ENCODE measurements around the gene CANT1. TPM values are rescaled to one million over a fixed set of nuclear protein-coding genes. Genes with fewer than 3 reads are reported as not detected.

The CANT1 gene
- total RNA-seq, 1 experiment from 2014 or later = 116 TPM

DNA sequence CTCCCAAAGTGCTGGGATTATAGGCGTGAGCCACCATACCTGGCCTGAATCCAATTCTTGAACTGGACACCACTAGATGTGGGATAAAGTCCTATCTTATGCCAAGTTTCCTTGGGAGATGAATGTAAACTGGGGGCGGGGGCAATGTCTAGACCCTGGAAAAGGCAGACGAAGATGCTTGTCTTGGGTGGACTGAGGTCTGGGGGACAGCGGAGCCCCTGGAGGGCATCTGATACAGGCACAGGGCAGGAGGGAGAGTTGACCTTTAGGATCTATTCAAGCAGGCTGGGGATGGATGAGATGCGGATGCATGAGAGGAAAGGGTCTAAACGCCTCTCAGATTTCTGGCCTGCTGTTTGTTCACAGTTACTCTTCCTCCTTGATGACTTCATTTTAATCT is 26.1 kb upstream of the CANT1 start:
- CTCF ChIA-PET = interaction anchor here (0.6 to 0.7 kb wide), 4 partner anchors 8 to 358 kb away, joined by 3 to 13 read pairs (median 4); no protein-coding TSS in a partner anchor
- DNase-seq = no peak
- no peak overlapping the region for H3K27ac ChIP-seq
- no peaks in the 10 kb centered on the region for H3K79me2 ChIP-seq (ENCODE audit: low read depth)
- no TSS peak for BruUV-seq (replicated peaks)
- H3K9me2 ChIP-seq (ENCODE audit: insufficient read depth) = no peaks in the 10 kb centered on the region
- no peaks in the 10 kb centered on the region for H4K20me1 ChIP-seq (ENCODE audit: insufficient read depth)
- H3K4me3 ChIP-seq = no peak overlapping the region
- TF ChIP-seq, protein P1, sequence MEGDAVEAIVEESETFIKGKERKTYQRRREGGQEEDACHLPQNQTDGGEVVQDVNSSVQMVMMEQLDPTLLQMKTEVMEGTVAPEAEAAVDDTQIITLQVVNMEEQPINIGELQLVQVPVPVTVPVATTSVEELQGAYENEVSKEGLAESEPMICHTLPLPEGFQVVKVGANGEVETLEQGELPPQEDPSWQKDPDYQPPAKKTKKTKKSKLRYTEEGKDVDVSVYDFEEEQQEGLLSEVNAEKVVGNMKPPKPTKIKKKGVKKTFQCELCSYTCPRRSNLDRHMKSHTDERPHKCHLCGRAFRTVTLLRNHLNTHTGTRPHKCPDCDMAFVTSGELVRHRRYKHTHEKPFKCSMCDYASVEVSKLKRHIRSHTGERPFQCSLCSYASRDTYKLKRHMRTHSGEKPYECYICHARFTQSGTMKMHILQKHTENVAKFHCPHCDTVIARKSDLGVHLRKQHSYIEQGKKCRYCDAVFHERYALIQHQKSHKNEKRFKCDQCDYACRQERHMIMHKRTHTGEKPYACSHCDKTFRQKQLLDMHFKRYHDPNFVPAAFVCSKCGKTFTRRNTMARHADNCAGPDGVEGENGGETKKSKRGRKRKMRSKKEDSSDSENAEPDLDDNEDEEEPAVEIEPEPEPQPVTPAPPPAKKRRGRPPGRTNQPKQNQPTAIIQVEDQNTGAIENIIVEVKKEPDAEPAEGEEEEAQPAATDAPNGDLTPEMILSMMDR (conservative IDR thresholded peaks at IDR 0.05) = no peak
- no peak for TF ChIP-seq EZH2 (IDR thresholded peaks at IDR 0.05; ENCODE audit: low read depth)
- peaks cover 9% of the 10 kb centered on the region for H3F3A ChIP-seq (ENCODE audit: insufficient read depth, low read depth)
- H3K4me1 ChIP-seq (replicated peaks; ENCODE audit: insufficient read depth) = peaks cover 26% of the 10 kb centered on the region
- POLR2A ChIA-PET (ENCODE audit: unreplicated experiment) = interaction anchor here (1.4 kb wide), 1 partner anchor 9 kb away, joined by 15 read pairs; no protein-coding TSS in a partner anchor
- no peaks in the 10 kb centered on the region for H3K27me3 ChIP-seq (ENCODE audit: insufficient read depth, low read depth)
- intact Hi-C loops (cut with micrococcal nuclease; ENCODE audit: unreplicated experiment) = no loop called here
- H3K9me3 ChIP-seq (ENCODE audit: insufficient read depth, low read depth) = no peaks in the 10 kb centered on the region
- H3K36me3 ChIP-seq (ENCODE audit: low read depth) = no peaks in the 10 kb centered on the region
- no peak overlapping the region for H3K4me2 ChIP-seq
- H2AFZ ChIP-seq = no peak overlapping the region

DNA sequence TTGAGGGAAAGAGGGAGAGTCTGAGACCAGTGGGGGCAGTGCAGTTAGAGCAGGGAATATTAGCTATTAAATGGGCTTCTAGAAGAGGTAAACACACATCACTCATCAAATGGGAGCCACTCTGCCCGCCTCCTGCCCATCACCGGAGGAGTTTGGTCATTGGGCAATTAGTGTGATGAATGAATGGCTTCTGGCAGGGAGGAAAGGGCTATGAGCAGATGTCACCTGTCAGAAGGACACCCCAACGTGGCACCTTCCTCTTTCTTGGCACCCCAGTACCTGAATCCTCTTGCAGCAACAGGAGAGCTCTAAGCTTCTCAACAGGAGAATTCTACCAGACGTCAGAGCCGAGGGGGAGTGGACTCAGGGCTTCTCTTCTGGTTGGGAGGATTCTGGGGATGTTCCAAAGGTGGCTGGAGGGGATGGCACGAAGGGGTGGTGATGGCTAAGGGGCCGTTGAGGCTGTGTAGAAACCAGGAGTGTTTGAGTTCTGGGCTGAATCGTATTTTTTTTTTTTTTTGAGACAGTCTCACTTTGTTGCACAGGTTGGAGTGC is 25.4 kb upstream of the CANT1 start:
- intact Hi-C loops (cut with micrococcal nuclease; ENCODE audit: unreplicated experiment) = no loop called here
- TF ChIP-seq, protein P1 (conservative IDR thresholded peaks at IDR 0.05) = no peak
- no peak for TF ChIP-seq EZH2 (IDR thresholded peaks at IDR 0.05; ENCODE audit: low read depth)
- no peak overlapping the region for H3K27ac ChIP-seq
- no peak overlapping the region for H2AFZ ChIP-seq
- no peak overlapping the region for H3K4me2 ChIP-seq
- no peak overlapping the region for H3K4me3 ChIP-seq
- peaks cover 9% of the 10 kb centered on the region for H3F3A ChIP-seq (ENCODE audit: insufficient read depth, low read depth)
- no peak for DNase-seq
- BruUV-seq (replicated peaks) = no TSS peak
- H4K20me1 ChIP-seq (ENCODE audit: insufficient read depth) = no peaks in the 10 kb centered on the region
- no peaks in the 10 kb centered on the region for H3K36me3 ChIP-seq (ENCODE audit: low read depth)
- CTCF ChIA-PET = interaction anchor here (0.6 to 0.7 kb wide), 3 partner anchors 8 to 82 kb away, joined by 4 to 13 read pairs (median 4); no protein-coding TSS in a partner anchor
- POLR2A ChIA-PET (ENCODE audit: unreplicated experiment) = no interaction called here
- peaks cover 26% of the 10 kb centered on the region for H3K4me1 ChIP-seq (replicated peaks; ENCODE audit: insufficient read depth)
- H3K27me3 ChIP-seq (ENCODE audit: insufficient read depth, low read depth) = no peaks in the 10 kb centered on the region
- no peaks in the 10 kb centered on the region for H3K9me2 ChIP-seq (ENCODE audit: insufficient read depth)
- no peaks in the 10 kb centered on the region for H3K9me3 ChIP-seq (ENCODE audit: insufficient read depth, low read depth)
- H3K79me2 ChIP-seq (ENCODE audit: low read depth) = no peaks in the 10 kb centered on the region

DNA sequence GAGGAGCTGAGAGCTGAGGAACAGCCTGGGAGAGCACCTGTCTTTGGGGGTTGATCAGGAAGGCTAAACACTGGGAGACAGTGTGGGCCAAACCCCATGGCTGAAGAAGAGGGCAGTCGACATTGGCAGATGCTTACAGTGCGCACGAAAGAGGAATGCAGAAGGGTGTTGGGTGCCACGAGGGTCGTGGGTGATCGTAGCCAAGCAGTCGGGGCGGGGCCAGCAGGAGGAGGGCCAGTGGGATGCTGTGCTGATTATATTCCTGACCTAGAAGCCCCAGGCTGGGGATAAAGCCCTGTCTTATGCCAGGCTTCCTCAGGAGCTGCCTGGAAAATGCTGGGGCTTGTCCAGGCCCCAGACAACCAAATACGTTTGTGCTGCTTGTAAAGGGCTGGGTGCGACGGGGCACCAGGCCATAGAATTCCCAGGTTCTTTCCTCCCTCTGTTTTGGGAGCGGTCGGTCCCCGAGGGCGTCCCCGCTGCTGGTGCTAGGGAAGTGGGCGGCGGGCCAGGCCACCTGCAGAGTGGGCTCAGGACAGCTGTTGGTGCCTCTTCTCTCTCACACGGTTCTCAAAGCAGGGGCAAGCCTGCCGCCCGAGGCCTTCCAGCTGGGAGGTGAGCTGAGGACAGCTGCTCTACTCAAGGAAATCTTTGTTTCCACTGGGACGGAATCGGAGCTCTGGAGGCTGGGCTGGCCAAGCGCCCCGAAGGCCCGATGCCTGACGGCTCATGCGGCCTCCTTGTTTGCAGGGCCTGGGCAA is 24.4 kb upstream of the CANT1 start:
- H4K20me1 ChIP-seq (ENCODE audit: insufficient read depth) = no peaks in the 10 kb centered on the region
- H3F3A ChIP-seq (ENCODE audit: insufficient read depth, low read depth) = peaks cover 9% of the 10 kb centered on the region
- no peak overlapping the region for H3K4me3 ChIP-seq
- TF ChIP-seq, protein P1 (conservative IDR thresholded peaks at IDR 0.05) = no peak
- no peak for TF ChIP-seq EZH2 (IDR thresholded peaks at IDR 0.05; ENCODE audit: low read depth)
- H2AFZ ChIP-seq = no peak overlapping the region
- no TSS peak for BruUV-seq (replicated peaks)
- no peak overlapping the region for H3K4me2 ChIP-seq
- no peak for DNase-seq
- H3K79me2 ChIP-seq (ENCODE audit: low read depth) = no peaks in the 10 kb centered on the region
- H3K9me2 ChIP-seq (ENCODE audit: insufficient read depth) = no peaks in the 10 kb centered on the region
- peaks cover 23% of the 10 kb centered on the region for H3K4me1 ChIP-seq (replicated peaks; ENCODE audit: insufficient read depth)
- ChIA-PET CTCF (interaction anchor here (0.6 kb wide), 1 partner anchor 60 kb away, joined by 3 read pairs; no protein-coding TSS in a partner anchor), POLR2A (ENCODE audit: unreplicated experiment) (no interaction called here)
- H3K36me3 ChIP-seq (ENCODE audit: low read depth) = no peaks in the 10 kb centered on the region
- intact Hi-C loops (cut with micrococcal nuclease; ENCODE audit: unreplicated experiment) = no loop called here
- H3K27me3 ChIP-seq (ENCODE audit: insufficient read depth, low read depth) = no peaks in the 10 kb centered on the region
- no peaks in the 10 kb centered on the region for H3K9me3 ChIP-seq (ENCODE audit: insufficient read depth, low read depth)
- no peak overlapping the region for H3K27ac ChIP-seq

Data from PC-9 (cell line).